Measurements from ENCODE around the gene TGFB3.
"Not testable (repeated sequence)": the region's sequence is repeated elsewhere in the genome, so short reads cannot be mapped to it uniquely, and the experiment has no call there.

Gene TGFB3

GRCh38 chr14:75981426-75982265 is at the start of gene TGFB3:
TGFB3 (minus strand) TSS chr14:75981995; CDS start chr14:75980893, 1,102 bp downstream.
- peak within 1 kb of the TSS; percentile 88 for H3K4me3 Mint-ChIP-seq
- H3K27me3 Mint-ChIP-seq = no peaks in the 10 kb centered on the region
- H3K27ac Mint-ChIP-seq = peak within 1 kb of the TSS; percentile 86
- no peaks in the 10 kb centered on the region for H3K9me3 Mint-ChIP-seq
- no peaks in the 10 kb centered on the region for H3K36me3 Mint-ChIP-seq (ENCODE audit: low read depth)
- peaks cover 52% of the 10 kb centered on the region for H3K4me1 Mint-ChIP-seq (ENCODE audit: low read depth)

GRCh38 chr14:76024211-76024907 is 42.6 kb upstream of the TGFB3 start:
- Mint-ChIP-seq H3K36me3 (ENCODE audit: low read depth) (peaks cover 45% of the 10 kb centered on the region), H3K4me3 (no peak overlapping the region), H3K27me3 (no peaks in the 10 kb centered on the region), H3K4me1 (ENCODE audit: low read depth) (no peaks in the 10 kb centered on the region), H3K27ac (no peak overlapping the region), H3K9me3 (peaks cover 11% of the 10 kb centered on the region)

- H3K27me3 Mint-ChIP-seq = no peaks in the 10 kb centered on the region
- H3K4me3 Mint-ChIP-seq = no peak overlapping the region
- no peaks in the 10 kb centered on the region for H3K4me1 Mint-ChIP-seq (ENCODE audit: low read depth)
- H3K36me3 Mint-ChIP-seq (ENCODE audit: low read depth) = peaks cover 49% of the 10 kb centered on the region
- peaks cover 17% of the 10 kb centered on the region for H3K9me3 Mint-ChIP-seq
- no peak overlapping the region for H3K27ac Mint-ChIP-seq
Measured at GRCh38 chr14:76023757-76024156, 42.0 kb upstream of the TGFB3 start.

GRCh38 chr14:76022991-76023390 is 41.2 kb upstream of the TGFB3 start:
- Mint-ChIP-seq H3K36me3 (ENCODE audit: low read depth) (peaks cover 50% of the 10 kb centered on the region), H3K27me3 (no peaks in the 10 kb centered on the region), H3K9me3 (peaks cover 17% of the 10 kb centered on the region), H3K4me3 (no peak overlapping the region), H3K27ac (no peak overlapping the region), H3K4me1 (ENCODE audit: low read depth) (no peaks in the 10 kb centered on the region)

GRCh38 chr14:76019676-76020075 is 37.9 kb upstream of the TGFB3 start:
- Mint-ChIP-seq H3K4me3 (no peak overlapping the region), H3K27ac (no peak overlapping the region), H3K36me3 (ENCODE audit: low read depth) (peaks cover 67% of the 10 kb centered on the region), H3K9me3 (peaks cover 27% of the 10 kb centered on the region), H3K27me3 (no peaks in the 10 kb centered on the region), H3K4me1 (ENCODE audit: low read depth) (peaks cover 5% of the 10 kb centered on the region)

- H3K27ac Mint-ChIP-seq = no peak overlapping the region
- peaks cover 80% of the 10 kb centered on the region for H3K36me3 Mint-ChIP-seq (ENCODE audit: low read depth)
- peaks cover 5% of the 10 kb centered on the region for H3K4me1 Mint-ChIP-seq (ENCODE audit: low read depth)
- H3K4me3 Mint-ChIP-seq = no peak overlapping the region
- peaks cover 27% of the 10 kb centered on the region for H3K9me3 Mint-ChIP-seq
- H3K27me3 Mint-ChIP-seq = no peaks in the 10 kb centered on the region
Measured at GRCh38 chr14:76015668-76016067, 33.9 kb upstream of the TGFB3 start.

GRCh38 chr14:76015191-76015590 is 33.4 kb upstream of the TGFB3 start:
- H3K36me3 Mint-ChIP-seq (ENCODE audit: low read depth) = peaks cover 78% of the 10 kb centered on the region

GRCh38 chr14:76012354-76012753 is 30.6 kb upstream of the TGFB3 start:
- peaks cover 5% of the 10 kb centered on the region for H3K4me1 Mint-ChIP-seq (ENCODE audit: low read depth)
- H3K4me3 Mint-ChIP-seq = no peak overlapping the region
- no peaks in the 10 kb centered on the region for H3K27me3 Mint-ChIP-seq
- peaks cover 53% of the 10 kb centered on the region for H3K36me3 Mint-ChIP-seq (ENCODE audit: low read depth)
- peaks cover 3% of the 10 kb centered on the region for H3K9me3 Mint-ChIP-seq
- H3K27ac Mint-ChIP-seq = no peak overlapping the region

More at GRCh38 chr14:76015191-76015590, 33.4 kb upstream of the TGFB3 start:
- Mint-ChIP-seq H3K4me1 (ENCODE audit: low read depth) (peaks cover 5% of the 10 kb centered on the region), H3K27ac (no peak overlapping the region), H3K27me3 (no peaks in the 10 kb centered on the region), H3K4me3 (no peak overlapping the region), H3K9me3 (peaks cover 24% of the 10 kb centered on the region)

GRCh38 chr14:76011930-76012329 is 30.1 kb upstream of the TGFB3 start:
- Mint-ChIP-seq H3K27ac (no peak overlapping the region), H3K4me3 (no peak overlapping the region), H3K4me1 (ENCODE audit: low read depth) (peaks cover 5% of the 10 kb centered on the region), H3K27me3 (no peaks in the 10 kb centered on the region), H3K9me3 (no peaks in the 10 kb centered on the region), H3K36me3 (ENCODE audit: low read depth) (peaks cover 53% of the 10 kb centered on the region)

GRCh38 chr14:76009627-76010026 is 27.8 kb upstream of the TGFB3 start:
- H3K27ac Mint-ChIP-seq; H3K4me1 Mint-ChIP-seq (ENCODE audit: low read depth); H3K27me3 Mint-ChIP-seq; H3K4me3 Mint-ChIP-seq; H3K9me3 Mint-ChIP-seq: not testable (repeated sequence)
- H3K36me3 Mint-ChIP-seq (ENCODE audit: low read depth) = peaks cover 52% of the 10 kb centered on the region

- Mint-ChIP-seq H3K27ac (no peak overlapping the region), H3K4me3 (no peak overlapping the region), H3K27me3 (no peaks in the 10 kb centered on the region), H3K4me1 (ENCODE audit: low read depth) (no peaks in the 10 kb centered on the region), H3K9me3 (peaks cover 12% of the 10 kb centered on the region), H3K36me3 (ENCODE audit: low read depth) (peaks cover 57% of the 10 kb centered on the region)
Measured at GRCh38 chr14:76007852-76008251, 26.1 kb upstream of the TGFB3 start.

GRCh38 chr14:76007379-76007778 is 25.6 kb upstream of the TGFB3 start:
- H3K36me3 Mint-ChIP-seq (ENCODE audit: low read depth) = peaks cover 57% of the 10 kb centered on the region

GRCh38 chr14:76006253-76006652 is 24.5 kb upstream of the TGFB3 start:
- peaks cover 57% of the 10 kb centered on the region for H3K36me3 Mint-ChIP-seq (ENCODE audit: low read depth)
- no peaks in the 10 kb centered on the region for H3K27me3 Mint-ChIP-seq
- H3K4me3 Mint-ChIP-seq = no peak overlapping the region
- H3K9me3 Mint-ChIP-seq = peaks cover 16% of the 10 kb centered on the region
- H3K27ac Mint-ChIP-seq = no peak overlapping the region
- no peaks in the 10 kb centered on the region for H3K4me1 Mint-ChIP-seq (ENCODE audit: low read depth)

More at GRCh38 chr14:76007379-76007778, 25.6 kb upstream of the TGFB3 start:
- H3K27ac Mint-ChIP-seq = no peak overlapping the region
- H3K4me1 Mint-ChIP-seq (ENCODE audit: low read depth) = no peaks in the 10 kb centered on the region
- no peak overlapping the region for H3K4me3 Mint-ChIP-seq
- peaks cover 16% of the 10 kb centered on the region for H3K9me3 Mint-ChIP-seq
- H3K27me3 Mint-ChIP-seq = no peaks in the 10 kb centered on the region

- Mint-ChIP-seq H3K4me1 (ENCODE audit: low read depth) (no peaks in the 10 kb centered on the region), H3K4me3 (no peak overlapping the region), H3K27me3 (no peaks in the 10 kb centered on the region), H3K9me3 (peaks cover 16% of the 10 kb centered on the region), H3K27ac (no peak overlapping the region), H3K36me3 (ENCODE audit: low read depth) (peaks cover 65% of the 10 kb centered on the region)
Measured at GRCh38 chr14:76002383-76002782, 20.6 kb upstream of the TGFB3 start.

- no peak overlapping the region for H3K27ac Mint-ChIP-seq
- H3K36me3 Mint-ChIP-seq (ENCODE audit: low read depth) = peaks cover 67% of the 10 kb centered on the region
- H3K4me3 Mint-ChIP-seq = no peak overlapping the region
- H3K27me3 Mint-ChIP-seq = no peaks in the 10 kb centered on the region
- peaks cover 11% of the 10 kb centered on the region for H3K9me3 Mint-ChIP-seq
- no peaks in the 10 kb centered on the region for H3K4me1 Mint-ChIP-seq (ENCODE audit: low read depth)
Measured at GRCh38 chr14:75999511-76000190, 17.9 kb upstream of the TGFB3 start.

Measured in stimulated activated naive CD8-positive, alpha-beta T cell treated with anti-CD3 and anti-CD28 coated beads, Interleukin-15, Interleukin-2, amounts not matched to agents 100 ng/mL and 50 ng/mL, for 24 hours (primary cell).